SK-N-SH (cell line): ENCODE measurements around the gene PSTPIP2. TPM values are rescaled to one million over a fixed set of nuclear protein-coding genes. Genes with fewer than 3 reads are reported as not detected.

ENCODE experiments used
- CTCF ChIA-PET: fragments of 300-600, 350-600 bp; formaldehyde crosslinking; extraction: SDS; loops from one replicate; lab custom pipeline; 2021; lab: Yijun Ruan, JAX
- POLR2A ChIA-PET: fragments of 350-600 bp; sonication (Branson Sonifier 250); formaldehyde crosslinking; extraction: SDS; loops from one replicate; lab custom pipeline; 2020; ENCODE audit warnings: antibody characterized with exemption, inconsistent platforms; lab: Yijun Ruan, JAX
- DNase-seq: peaks from one replicate; pipeline ENCODE4 v3.0.0; 2012
- H2AFZ ChIP-seq: fragments of 200-600 bp; sonication (generic); 2 replicates; pipeline ENCODE4 v1.8.1; 2016; ENCODE audit warnings: antibody characterized with exemption, mild to moderate bottlenecking, low read depth
- H3F3A ChIP-seq: fragments of 200-600 bp; sonication (generic); replicated peaks from 2 replicates; pipeline ENCODE3; 2016; ENCODE audit warnings: antibody characterized with exemption, mild to moderate bottlenecking; ENCODE audit not compliant: insufficient read depth
- H3K27ac ChIP-seq, 2 experiments: fragments of 200-500 bp in 1 of 2; fragments of 200-600 bp in 1 of 2; sonication (Bioruptor generic) in 1 of 2; sonication (generic), shearing (Covaris generic) in 1 of 2; 2 replicates each; pipeline versions ENCODE4 v1.5.1 to v1.6.1; 2014 to 2016; ENCODE audit warnings: low read depth in 2 of 2, inconsistent platforms in 1 of 2, low read length in 1 of 2, mild to moderate bottlenecking in 1 of 2, mixed read lengths in 1 of 2
- H3K27me3 ChIP-seq: fragments of 200-600 bp; sonication (generic), shearing (Covaris generic); 2 replicates; pipeline ENCODE4 v1.6.1; 2016; ENCODE audit warnings: mixed run types; ENCODE audit not compliant: insufficient read depth
- H3K36me3 ChIP-seq, 2 experiments: fragments of 200-500 bp in 1 of 2; fragments of 200-600 bp in 1 of 2; sonication (Bioruptor generic) in 1 of 2; sonication (generic) in 1 of 2; replicated peaks in 1 of 2; 2 replicates each; pipeline versions ENCODE3 to v1.5.1; 2014 to 2016; ENCODE audit warnings: low read length in 1 of 2, mild to moderate bottlenecking in 1 of 2; ENCODE audit not compliant: insufficient read depth in 2 of 2, control insufficient read depth in 1 of 2
- H3K4me1 ChIP-seq, 2 experiments: fragments of 200-500 bp in 1 of 2; fragments of 200-600 bp in 1 of 2; sonication (Bioruptor generic) in 1 of 2; sonication (generic), shearing (Covaris generic) in 1 of 2; 2 replicates each; pipeline versions ENCODE4 v1.5.1 to v1.6.1; 2014 to 2016; ENCODE audit warnings: low read depth in 1 of 2, low read length in 1 of 2, mixed run types in 1 of 2; ENCODE audit not compliant: insufficient read depth in 2 of 2, control insufficient read depth in 1 of 2
- H3K4me2 ChIP-seq: fragments of 200-600 bp; sonication (generic), shearing (Covaris generic); 2 replicates; pipeline ENCODE4 v1.6.1; 2017; ENCODE audit warnings: mixed run types
- H3K4me3 ChIP-seq, 2 experiments: fragments of 200-500 bp in 1 of 2; fragments of 200-600 bp in 1 of 2; sonication (Bioruptor generic) in 1 of 2; sonication (generic), shearing (Covaris generic) in 1 of 2; 2 replicates each; pipeline versions ENCODE4 v1.5.1 to v1.8.1; 2014 to 2016; ENCODE audit warnings: low read depth in 2 of 2, inconsistent platforms in 1 of 2, low read length in 1 of 2, mild to moderate bottlenecking in 1 of 2, mixed read lengths in 1 of 2, moderate library complexity in 1 of 2
- H3K79me2 ChIP-seq: fragments of 200-600 bp; sonication (generic); 2 replicates; pipeline ENCODE4 v1.8.1; 2017; ENCODE audit warnings: mild to moderate bottlenecking; ENCODE audit not compliant: insufficient read depth
- H3K9ac ChIP-seq: fragments of 200-600 bp; sonication (generic); 2 replicates; pipeline ENCODE4 v1.6.1; 2017; ENCODE audit warnings: mixed run types
- H3K9me2 ChIP-seq: fragments of 200-600 bp; sonication (generic); 2 replicates; pipeline ENCODE4 v1.6.1; 2017; ENCODE audit warnings: mixed run types
- H3K9me3 ChIP-seq: fragments of 200-600 bp; sonication (generic); 2 replicates; pipeline ENCODE4 v1.6.1; 2017; ENCODE audit warnings: mixed run types, mild to moderate bottlenecking, moderate library complexity
- H4K20me1 ChIP-seq: fragments of 200-600 bp; sonication (generic); 2 replicates; pipeline ENCODE4 v1.6.1; 2017; ENCODE audit warnings: mild to moderate bottlenecking, mixed run types; ENCODE audit not compliant: insufficient read depth
- CHD2 ChIP-seq: fragments of 150-350 bp; IDR thresholded peaks from 2 replicates; pipeline ENCODE4 v1.6.1; 2018; ENCODE audit warnings: low read length; ENCODE audit not compliant: partially characterized antibody
- CTCF ChIP-seq: fragments of 200-600 bp; sonication (generic); IDR thresholded peaks from 2 replicates; pipeline ENCODE4 v1.6.1; 2017; ENCODE audit warnings: antibody characterized with exemption, mild to moderate bottlenecking, moderate library complexity
- ELF1 ChIP-seq: IDR thresholded peaks from 2 replicates; pipeline ENCODE4 v1.4.0; 2012
- EZH2phosphoT487 ChIP-seq: fragments of 200-600 bp; sonication (generic); IDR thresholded peaks from 2 replicates; pipeline ENCODE4 v1.6.1; 2017; ENCODE audit warnings: low read depth, mixed run types, mild to moderate bottlenecking, antibody characterized with exemption, moderate library complexity, borderline replicate concordance
- FOXJ3 ChIP-seq: sonication (generic); formaldehyde crosslinking; IDR thresholded peaks from 2 replicates; pipeline ENCODE4 v1.5.1; 2020; ENCODE audit warnings: mild to moderate bottlenecking, missing genetic modification reagents
- FOXM1 ChIP-seq: IDR thresholded peaks from 2 replicates; pipeline ENCODE4 v1.4.0; 2012; ENCODE audit warnings: low read depth, mild to moderate bottlenecking
- MAX ChIP-seq: IDR thresholded peaks from 2 replicates; pipeline ENCODE4 v1.4.0; 2012; ENCODE audit warnings: low read depth
- PBX3 ChIP-seq: IDR thresholded peaks from 2 replicates; pipeline ENCODE4; 2012
- POLR2AphosphoS5 ChIP-seq: IDR thresholded peaks from 2 replicates; pipeline ENCODE4 v1.6.1; 2012; ENCODE audit warnings: low read depth, low read length
- REST ChIP-seq: IDR thresholded peaks from 2 replicates; pipeline ENCODE4 v1.6.1; 2012; ENCODE audit warnings: mild to moderate bottlenecking, low read depth, low read length, moderate library complexity
- RXRA ChIP-seq: IDR thresholded peaks from 2 replicates; pipeline ENCODE4 v1.4.0; 2012; ENCODE audit warnings: low read depth, mild to moderate bottlenecking, borderline replicate concordance
- ZBTB33 ChIP-seq: IDR thresholded peaks from 2 replicates; pipeline ENCODE4 v1.4.0; 2012; ENCODE audit warnings: low read depth, borderline replicate concordance
- WGBS: methylation state at CpG from one replicate; pipeline ENCODE4 v1.1.6; 2017; ENCODE audit warnings: low lambda C conversion rate; 5-methylcytosine and 5-hydroxymethylcytosine counted together
- polyA plus RNA-seq, 3 experiments: library from polyadenylated mRNA; depleted of rRNA; stranded (reverse); fragments of >200 nt; gene quantifications; 2 replicates each; pipeline ENCODE4 v1.2.3, GENCODE V29; 2012

The PSTPIP2 gene
- polyA plus RNA-seq, 1 of the 3 experiments (the other 2 are of a cell fraction) = 9.5 TPM

- H3K36me3 ChIP-seq = peaks cover 0 to 18% of the 10 kb centered on the region in 2 experiments
- H3K4me3 ChIP-seq = no peak overlapping the region
- no peaks in the 10 kb centered on the region for H4K20me1 ChIP-seq
- no peaks in the 10 kb centered on the region for H3K9me3 ChIP-seq
- no peak overlapping the region for H3K4me2 ChIP-seq
- TF ChIP-seq ZBTB33 = no peak
- no peak for TF ChIP-seq RXRA
- TF ChIP-seq CTCF = no peak
- TF ChIP-seq EZH2phosphoT487 = no peak
- no peak for TF ChIP-seq MAX
- TF ChIP-seq REST = no peak
- no peak for DNase-seq
- CTCF ChIA-PET = interaction anchor here (2.5 kb wide), 1 partner anchor 10 kb away, joined by 8 read pairs; no protein-coding TSS in a partner anchor
- H3F3A ChIP-seq = no peaks in the 10 kb centered on the region
- no peak overlapping the region for H3K27ac ChIP-seq
- H2AFZ ChIP-seq = no peak overlapping the region
- WGBS = 70% methylated on average over 4 of the region's 4 CpGs
- no peak overlapping the region for H3K9ac ChIP-seq
- H3K4me1 ChIP-seq = no peaks in the 10 kb centered on the region
- H3K27me3 ChIP-seq = no peaks in the 10 kb centered on the region
- POLR2A ChIA-PET = no interaction called here
- H3K9me2 ChIP-seq = no peaks in the 10 kb centered on the region
- H3K79me2 ChIP-seq = no peaks in the 10 kb centered on the region
Observed at GRCh38 chr18:45984546-45985235, 87.4 kb downstream of the PSTPIP2 start.

- Histone ChIP-seq H3K4me1 (no peaks in the 10 kb centered on the region), H3K79me2 (no peaks in the 10 kb centered on the region), H2AFZ (no peak overlapping the region), H3K9me2 (no peaks in the 10 kb centered on the region), H3F3A (no peaks in the 10 kb centered on the region), H3K4me2 (no peak overlapping the region), H3K36me3 (no peaks in the 10 kb centered on the region), H3K27me3 (no peaks in the 10 kb centered on the region), H3K4me3 (no peak overlapping the region), H3K27ac (no peak overlapping the region), H3K9me3 (no peaks in the 10 kb centered on the region), H3K9ac (no peak overlapping the region), H4K20me1 (no peaks in the 10 kb centered on the region)
- POLR2A ChIA-PET = no interaction called here
- CTCF ChIA-PET = interaction anchor here (1.1 to 2.5 kb wide), 2 partner anchors 7 to 102 kb away, joined by 4 to 8 read pairs; no protein-coding TSS in a partner anchor
- 96% methylated on average over 2 of the region's 2 CpGs for WGBS
- no peak for DNase-seq
- TF ChIP-seq PBX3 (no peak), CHD2 (no peak), FOXJ3 (CRISPR knock-in tag) (no peak), FOXM1 (no peak), ELF1 (no peak), POLR2AphosphoS5 (no peak), REST (no peak), RXRA (no peak)
Observed at GRCh38 chr18:45981821-45982220, 90.2 kb downstream of the PSTPIP2 start.
